ENCODE measurements around the gene CLDN5.
"Not testable (repeated sequence)": the region's sequence is repeated elsewhere in the genome, so short reads cannot be mapped to it uniquely, and the experiment has no call there.

Gene CLDN5

GRCh38 chr22:19547620-19548019 lies 23.4 kb upstream of the CLDN5 start:
- no peak for DNase-seq

DNA sequence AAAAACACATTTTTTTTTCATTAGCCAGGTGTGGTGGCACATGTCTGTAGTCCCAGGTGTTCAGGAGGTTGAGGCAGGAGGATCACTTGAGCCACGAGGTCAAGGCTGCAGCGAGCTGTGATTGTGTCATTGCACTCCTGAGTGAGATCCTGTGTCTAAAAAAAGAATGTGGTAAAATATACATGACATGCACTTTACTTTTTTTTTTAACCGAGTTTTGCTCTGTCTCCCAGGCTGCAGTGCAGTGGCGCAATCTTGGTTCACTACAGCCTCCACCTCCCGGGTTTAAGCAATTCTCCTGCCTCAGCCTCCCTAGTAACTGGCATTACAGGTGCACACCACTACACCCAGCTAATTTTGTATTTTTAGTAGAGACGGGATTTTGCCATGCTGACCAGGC lies 22.5 kb upstream of the CLDN5 start:
- no peak for DNase-seq

DNA sequence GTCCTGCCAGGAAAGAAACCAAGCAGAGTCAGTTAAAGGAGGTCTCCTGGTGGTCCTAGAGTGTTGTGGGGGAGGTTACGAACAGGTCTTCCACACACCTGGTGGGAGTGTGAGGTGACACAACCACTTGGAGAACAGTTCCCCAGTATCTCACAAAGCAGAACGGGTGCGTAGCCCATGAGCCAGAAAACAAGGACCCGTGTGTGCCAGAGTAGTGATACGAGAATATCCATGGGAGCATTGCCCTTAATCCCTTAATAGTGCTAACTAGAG lies 21.7 kb upstream of the CLDN5 start:
- no peak for DNase-seq

GRCh38 chr22:19543970-19544708 lies 19.9 kb upstream of the CLDN5 start:
- DNase-seq, result no peak

DNA sequence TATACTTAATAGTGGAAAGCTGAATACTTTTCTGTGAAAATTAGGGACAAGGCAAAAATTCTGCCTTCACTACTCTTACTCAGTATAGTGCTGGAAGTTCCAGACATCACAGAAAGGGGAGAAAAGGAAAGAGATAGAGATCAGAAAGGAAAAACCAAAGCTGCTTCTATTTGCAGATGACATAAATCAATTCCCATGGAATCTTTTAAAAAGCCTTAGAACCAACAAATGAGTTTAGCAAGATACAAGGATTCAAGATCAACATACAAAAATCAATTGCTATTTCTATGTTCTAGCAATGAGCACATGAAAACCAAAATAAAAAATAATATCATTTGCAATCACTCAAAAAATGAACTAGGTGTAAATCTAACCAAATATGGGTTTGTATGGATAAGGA lies 16.2 kb upstream of the CLDN5 start:
- no peak for DNase-seq

GRCh38 chr22:19537941-19538488 lies 13.8 kb upstream of the CLDN5 start:
- DNase-seq, result no peak

DNA sequence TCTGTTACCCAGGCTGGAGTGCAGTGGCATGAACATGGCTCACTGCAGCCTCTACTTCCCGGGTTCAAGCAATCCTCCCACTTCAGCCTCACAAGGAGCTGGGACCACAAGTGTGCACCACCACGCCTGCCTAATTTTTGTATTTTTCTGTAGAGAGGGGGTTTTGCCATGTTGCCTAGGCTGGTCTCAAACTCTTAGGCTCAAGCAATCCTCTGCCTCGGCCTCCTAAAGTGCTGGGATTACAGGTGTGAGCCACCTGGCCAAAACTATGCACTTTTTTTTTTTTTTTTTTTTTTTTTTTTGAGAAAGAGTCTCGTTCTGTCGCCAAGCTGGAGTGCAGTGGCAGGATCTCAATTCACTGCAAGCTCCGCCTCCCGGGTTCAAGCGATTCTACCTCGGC lies 12.4 kb upstream of the CLDN5 start:
- no peak for DNase-seq

GRCh38 chr22:19535001-19535400 lies 10.8 kb upstream of the CLDN5 start:
- no peak for DNase-seq

DNA sequence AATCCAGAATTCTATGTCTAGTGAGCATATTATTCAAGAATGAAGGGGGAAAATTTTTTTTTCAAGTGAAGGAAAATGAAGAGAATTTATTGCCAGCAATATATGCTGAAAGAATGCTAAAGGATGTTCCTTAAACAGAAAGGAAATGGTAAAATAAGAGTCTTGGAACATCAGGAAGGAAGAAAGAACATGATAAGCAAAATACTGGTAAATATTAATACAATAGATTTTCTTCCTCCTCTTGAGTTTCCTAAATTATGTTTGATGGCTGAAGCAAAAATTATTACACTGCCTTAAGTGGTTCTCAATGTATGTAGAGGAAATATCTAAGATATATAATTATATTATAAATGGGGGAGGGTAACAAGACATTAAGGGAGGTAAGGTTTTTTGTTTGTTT lies 9.6 kb upstream of the CLDN5 start:
- DNase-seq, result no peak

- no peak for DNase-seq
These were observed 8.9 kb upstream of the CLDN5 start for GRCh38 chr22:19533049-19533626.

DNA sequence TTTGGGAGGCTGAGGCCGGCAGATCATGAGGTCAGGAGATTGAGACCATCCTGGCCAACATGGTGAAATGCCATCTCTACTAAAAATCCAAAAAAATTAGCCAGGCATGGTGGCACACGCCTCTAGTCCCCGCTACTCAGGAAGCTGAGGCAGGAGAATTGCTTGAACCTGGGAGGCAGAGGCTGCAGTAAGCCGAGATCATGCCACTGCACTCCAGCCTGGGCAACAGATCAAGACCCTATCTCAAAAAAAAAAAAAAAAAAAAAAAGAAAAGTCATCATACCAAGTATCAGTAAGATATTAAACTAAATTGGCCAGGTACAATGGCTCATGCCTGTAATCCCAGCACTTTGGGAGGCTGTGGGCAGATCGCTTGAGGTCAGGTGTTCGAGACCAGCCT lies 7.1 kb upstream of the CLDN5 start:
- DNase-seq, result not testable (repeated sequence)

- DNase-seq, result no peak
These were observed 6.5 kb upstream of the CLDN5 start for GRCh38 chr22:19530751-19531150.

GRCh38 chr22:19529811-19530210 lies 5.6 kb upstream of the CLDN5 start:
- no peak for DNase-seq

- no peak for DNase-seq
These were observed 3.7 kb upstream of the CLDN5 start for GRCh38 chr22:19527861-19528417.

- DNase-seq, result no peak
These were observed 3.1 kb upstream of the CLDN5 start for GRCh38 chr22:19527321-19527721.

- DNase-seq, result no peak
These were observed 2.5 kb upstream of the CLDN5 start for GRCh38 chr22:19526702-19527111.

GRCh38 chr22:19526076-19526701 lies 2.0 kb upstream of the CLDN5 start:
- no peak for DNase-seq

DNA sequence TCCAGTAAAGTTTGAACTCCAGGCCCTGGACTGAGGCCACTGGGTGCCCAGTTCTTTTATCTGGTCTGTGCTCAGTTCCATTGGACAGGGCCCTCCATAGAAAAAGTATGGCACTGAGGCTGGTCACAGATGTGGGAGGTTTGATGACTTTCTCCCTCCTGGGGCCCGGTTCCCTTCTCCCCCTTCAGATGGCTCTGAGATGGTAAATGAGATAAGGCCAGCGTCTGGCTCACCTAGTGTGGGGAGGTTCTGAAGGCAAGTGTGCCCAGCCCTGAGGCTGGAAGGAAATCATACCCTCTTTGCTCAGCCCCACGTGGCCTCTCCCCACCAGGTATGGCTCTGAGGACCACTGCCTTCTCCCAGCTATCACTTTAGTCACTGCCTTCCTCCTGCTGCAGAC lies 1.5 kb upstream of the CLDN5 start:
- DNase-seq, result no peak

DNA sequence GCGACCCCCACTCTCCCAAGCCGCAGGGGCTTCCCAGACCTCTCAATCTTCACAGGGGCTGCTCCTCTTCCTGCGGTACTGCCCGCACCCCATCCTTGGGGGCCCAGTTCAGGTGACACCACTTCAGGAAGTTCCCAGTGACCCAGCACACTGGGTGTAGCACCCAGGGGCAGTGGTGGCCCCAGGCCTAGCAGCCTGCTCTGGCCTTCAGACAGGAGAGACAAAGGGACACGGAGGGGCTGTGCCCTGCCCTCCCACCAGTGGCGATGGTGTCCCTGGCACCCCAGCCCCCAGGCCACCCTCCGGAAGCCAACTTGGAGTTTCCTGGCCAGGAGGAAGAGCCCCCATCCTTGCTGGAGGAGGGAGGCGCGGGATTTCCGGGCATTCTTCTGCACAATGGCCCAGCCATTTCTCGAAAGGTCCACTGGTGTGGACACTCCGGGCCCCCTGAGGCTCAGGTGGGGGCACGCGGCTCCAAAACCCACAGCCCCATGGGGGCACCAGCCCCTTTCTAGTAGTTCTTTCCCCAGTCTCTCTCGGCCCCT lies 978 bp upstream of the CLDN5 start:
- no peak for DNase-seq

- DNase-seq, result no peak
These were observed 705 bp downstream of the CLDN5 start for GRCh38 chr22:19523240-19524169.

GRCh38 chr22:19522881-19523239 lies 1.4 kb downstream of the CLDN5 start:
- no peak for DNase-seq

- DNase-seq, result no peak
These were observed 1.9 kb downstream of the CLDN5 start for GRCh38 chr22:19522190-19522880.
